ENCODE measurements around the gene IL11RA.

Gene IL11RA

GRCh38 chr9:34675869-34676268 is 23.9 kb downstream of the IL11RA start:
- peaks cover 17% of the 10 kb centered on the region for H3K4me1 ChIP-seq (ENCODE audit: control insufficient read depth, insufficient read depth, low read length)
- H3K27me3 ChIP-seq (replicated peaks; ENCODE audit: control insufficient read depth, insufficient read depth, low read length): no peaks in the 10 kb centered on the region
- DNase-seq (ENCODE audit: low read depth): peak; percentile 31
- no peaks in the 10 kb centered on the region for H3K9me3 ChIP-seq (ENCODE audit: control insufficient read depth, low read length)
- no peak overlapping the region for H3K4me3 ChIP-seq (ENCODE audit: low read length)
- no peaks in the 10 kb centered on the region for H3K36me3 ChIP-seq (ENCODE audit: control insufficient read depth, insufficient read depth, low read length, severe bottlenecking)
- peak overlapping the region; percentile 56 for H3K9ac ChIP-seq (ENCODE audit: low read length)

DNA sequence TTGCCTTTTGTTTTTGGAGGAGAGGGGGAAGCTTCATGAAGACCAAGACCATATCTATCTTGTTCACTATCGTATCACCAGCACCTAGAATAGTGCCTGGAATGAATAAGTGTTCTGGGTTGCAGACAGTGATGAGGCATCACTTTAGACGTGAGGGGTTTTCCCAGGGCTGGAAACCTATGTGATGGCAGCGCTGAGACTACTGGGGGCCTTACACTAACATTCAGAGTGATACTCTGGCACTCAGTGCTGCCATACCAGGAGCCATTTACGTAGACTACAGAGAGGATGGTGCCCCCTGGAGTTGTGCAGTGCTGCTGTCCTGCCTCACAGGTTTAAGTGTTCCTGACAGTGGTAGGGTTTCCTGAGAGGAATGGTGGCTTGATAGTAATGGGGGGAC is 32.2 kb downstream of the IL11RA start:
- DNase-seq (ENCODE audit: low read depth): no peak

GRCh38 chr9:34684816-34685215 is 32.8 kb downstream of the IL11RA start:
- Histone ChIP-seq H3K4me3 (ENCODE audit: low read length) (no peak overlapping the region), H3K9ac (ENCODE audit: low read length) (no peak overlapping the region), H3K9me3 (ENCODE audit: control insufficient read depth, low read length) (no peaks in the 10 kb centered on the region), H3K36me3 (ENCODE audit: control insufficient read depth, insufficient read depth, low read length, severe bottlenecking) (no peaks in the 10 kb centered on the region), H3K4me1 (ENCODE audit: control insufficient read depth, insufficient read depth, low read length) (peaks cover 37% of the 10 kb centered on the region), H3K27me3 (replicated peaks; ENCODE audit: control insufficient read depth, insufficient read depth, low read length) (no peaks in the 10 kb centered on the region)
- no peak for DNase-seq (ENCODE audit: low read depth)

More for the DNA sequence above, 32.2 kb downstream of the IL11RA start:
- no peaks in the 10 kb centered on the region for H3K27me3 ChIP-seq (replicated peaks; ENCODE audit: control insufficient read depth, insufficient read depth, low read length)
- H3K4me1 ChIP-seq (ENCODE audit: control insufficient read depth, insufficient read depth, low read length): peaks cover 37% of the 10 kb centered on the region
- H3K9ac ChIP-seq (ENCODE audit: low read length): no peak overlapping the region
- H3K36me3 ChIP-seq (ENCODE audit: control insufficient read depth, insufficient read depth, low read length, severe bottlenecking): no peaks in the 10 kb centered on the region
- no peaks in the 10 kb centered on the region for H3K9me3 ChIP-seq (ENCODE audit: control insufficient read depth, low read length)
- no peak overlapping the region for H3K4me3 ChIP-seq (ENCODE audit: low read length)

DNA sequence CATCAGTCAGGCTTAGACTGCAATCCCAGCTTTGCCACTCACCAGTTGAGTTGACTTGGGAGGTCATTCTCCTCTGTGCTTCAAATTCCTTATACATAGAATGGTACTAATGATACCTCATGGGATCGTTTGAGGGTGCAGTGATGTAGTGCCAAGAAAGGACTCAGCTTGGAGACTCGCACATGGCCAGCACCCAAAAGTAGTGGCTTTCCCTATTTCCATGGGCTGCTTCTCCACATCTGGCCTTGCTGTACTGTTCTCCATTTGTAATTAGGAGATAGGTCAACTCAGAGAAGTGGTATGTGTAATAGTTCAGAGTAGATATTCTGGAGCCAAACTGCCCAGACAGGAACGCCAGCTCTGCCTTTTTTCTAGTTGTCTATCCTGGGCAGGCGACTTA is 33.6 kb downstream of the IL11RA start:
- H3K9ac ChIP-seq (ENCODE audit: low read length): peak overlapping the region; percentile 75
- H3K4me1 ChIP-seq (ENCODE audit: control insufficient read depth, insufficient read depth, low read length): peaks cover 37% of the 10 kb centered on the region
- H3K27me3 ChIP-seq (replicated peaks; ENCODE audit: control insufficient read depth, insufficient read depth, low read length): no peaks in the 10 kb centered on the region

GRCh38 chr9:34686231-34686630 is 34.2 kb downstream of the IL11RA start:
- H3K4me3 ChIP-seq (ENCODE audit: low read length): peak overlapping the region; percentile 31

More for the DNA sequence above, 33.6 kb downstream of the IL11RA start:
- Histone ChIP-seq H3K4me3 (ENCODE audit: low read length) (peak overlapping the region; percentile 31), H3K36me3 (ENCODE audit: control insufficient read depth, insufficient read depth, low read length, severe bottlenecking) (no peaks in the 10 kb centered on the region), H3K9me3 (ENCODE audit: control insufficient read depth, low read length) (no peaks in the 10 kb centered on the region)
- no peak for DNase-seq (ENCODE audit: low read depth)

GRCh38 chr9:34686732-34687131 is 34.7 kb downstream of the IL11RA start:
- H3K9me3 ChIP-seq (ENCODE audit: control insufficient read depth, low read length): no peaks in the 10 kb centered on the region
- peak overlapping the region; percentile 14 for H3K9ac ChIP-seq (ENCODE audit: low read length)
- H3K27me3 ChIP-seq (replicated peaks; ENCODE audit: control insufficient read depth, insufficient read depth, low read length): no peaks in the 10 kb centered on the region
- DNase-seq (ENCODE audit: low read depth): no peak
- H3K4me1 ChIP-seq (ENCODE audit: control insufficient read depth, insufficient read depth, low read length): peaks cover 37% of the 10 kb centered on the region
- H3K36me3 ChIP-seq (ENCODE audit: control insufficient read depth, insufficient read depth, low read length, severe bottlenecking): no peaks in the 10 kb centered on the region
- H3K4me3 ChIP-seq (ENCODE audit: low read length): peak overlapping the region; percentile 6

More at GRCh38 chr9:34686231-34686630, 34.2 kb downstream of the IL11RA start:
- no peaks in the 10 kb centered on the region for H3K27me3 ChIP-seq (replicated peaks; ENCODE audit: control insufficient read depth, insufficient read depth, low read length)
- H3K4me1 ChIP-seq (ENCODE audit: control insufficient read depth, insufficient read depth, low read length): peaks cover 37% of the 10 kb centered on the region
- DNase-seq (ENCODE audit: low read depth): no peak
- H3K9me3 ChIP-seq (ENCODE audit: control insufficient read depth, low read length): no peaks in the 10 kb centered on the region
- no peaks in the 10 kb centered on the region for H3K36me3 ChIP-seq (ENCODE audit: control insufficient read depth, insufficient read depth, low read length, severe bottlenecking)
- H3K9ac ChIP-seq (ENCODE audit: low read length): peak overlapping the region; percentile 75

- no peaks in the 10 kb centered on the region for H3K27me3 ChIP-seq (replicated peaks; ENCODE audit: control insufficient read depth, insufficient read depth, low read length)
- H3K9me3 ChIP-seq (ENCODE audit: control insufficient read depth, low read length): no peaks in the 10 kb centered on the region
- H3K36me3 ChIP-seq (ENCODE audit: control insufficient read depth, insufficient read depth, low read length, severe bottlenecking): no peaks in the 10 kb centered on the region
- H3K4me1 ChIP-seq (ENCODE audit: control insufficient read depth, insufficient read depth, low read length): peaks cover 37% of the 10 kb centered on the region
- no peak for DNase-seq (ENCODE audit: low read depth)
- peak overlapping the region; percentile 14 for H3K9ac ChIP-seq (ENCODE audit: low read length)
- H3K4me3 ChIP-seq (ENCODE audit: low read length): peak overlapping the region; percentile 6
These were observed 35.5 kb downstream of the IL11RA start for GRCh38 chr9:34687276-34688030.

GRCh38 chr9:34688329-34689115 is 36.5 kb downstream of the IL11RA start:
- no peak for DNase-seq (ENCODE audit: low read depth)
- no peaks in the 10 kb centered on the region for H3K9me3 ChIP-seq (ENCODE audit: control insufficient read depth, low read length)
- H3K9ac ChIP-seq (ENCODE audit: low read length): no peak overlapping the region
- no peaks in the 10 kb centered on the region for H3K27me3 ChIP-seq (replicated peaks; ENCODE audit: control insufficient read depth, insufficient read depth, low read length)
- H3K4me1 ChIP-seq (ENCODE audit: control insufficient read depth, insufficient read depth, low read length): peaks cover 37% of the 10 kb centered on the region
- H3K4me3 ChIP-seq (ENCODE audit: low read length): no peak overlapping the region
- no peaks in the 10 kb centered on the region for H3K36me3 ChIP-seq (ENCODE audit: control insufficient read depth, insufficient read depth, low read length, severe bottlenecking)

GRCh38 chr9:34689116-34689470 is 37.1 kb downstream of the IL11RA start:
- Histone ChIP-seq H3K9ac (ENCODE audit: low read length) (no peak overlapping the region), H3K4me1 (ENCODE audit: control insufficient read depth, insufficient read depth, low read length) (peaks cover 37% of the 10 kb centered on the region), H3K4me3 (ENCODE audit: low read length) (no peak overlapping the region), H3K9me3 (ENCODE audit: control insufficient read depth, low read length) (no peaks in the 10 kb centered on the region), H3K36me3 (ENCODE audit: control insufficient read depth, insufficient read depth, low read length, severe bottlenecking) (no peaks in the 10 kb centered on the region), H3K27me3 (replicated peaks; ENCODE audit: control insufficient read depth, insufficient read depth, low read length) (no peaks in the 10 kb centered on the region)
- DNase-seq (ENCODE audit: low read depth): no peak

- no peak overlapping the region for H3K4me3 ChIP-seq (ENCODE audit: low read length)
- H3K36me3 ChIP-seq (ENCODE audit: control insufficient read depth, insufficient read depth, low read length, severe bottlenecking): no peaks in the 10 kb centered on the region
- DNase-seq (ENCODE audit: low read depth): no peak
- no peaks in the 10 kb centered on the region for H3K9me3 ChIP-seq (ENCODE audit: control insufficient read depth, low read length)
- H3K9ac ChIP-seq (ENCODE audit: low read length): no peak overlapping the region
- no peaks in the 10 kb centered on the region for H3K27me3 ChIP-seq (replicated peaks; ENCODE audit: control insufficient read depth, insufficient read depth, low read length)
- peaks cover 37% of the 10 kb centered on the region for H3K4me1 ChIP-seq (ENCODE audit: control insufficient read depth, insufficient read depth, low read length)
These were observed 37.5 kb downstream of the IL11RA start for GRCh38 chr9:34689512-34689911.

DNA sequence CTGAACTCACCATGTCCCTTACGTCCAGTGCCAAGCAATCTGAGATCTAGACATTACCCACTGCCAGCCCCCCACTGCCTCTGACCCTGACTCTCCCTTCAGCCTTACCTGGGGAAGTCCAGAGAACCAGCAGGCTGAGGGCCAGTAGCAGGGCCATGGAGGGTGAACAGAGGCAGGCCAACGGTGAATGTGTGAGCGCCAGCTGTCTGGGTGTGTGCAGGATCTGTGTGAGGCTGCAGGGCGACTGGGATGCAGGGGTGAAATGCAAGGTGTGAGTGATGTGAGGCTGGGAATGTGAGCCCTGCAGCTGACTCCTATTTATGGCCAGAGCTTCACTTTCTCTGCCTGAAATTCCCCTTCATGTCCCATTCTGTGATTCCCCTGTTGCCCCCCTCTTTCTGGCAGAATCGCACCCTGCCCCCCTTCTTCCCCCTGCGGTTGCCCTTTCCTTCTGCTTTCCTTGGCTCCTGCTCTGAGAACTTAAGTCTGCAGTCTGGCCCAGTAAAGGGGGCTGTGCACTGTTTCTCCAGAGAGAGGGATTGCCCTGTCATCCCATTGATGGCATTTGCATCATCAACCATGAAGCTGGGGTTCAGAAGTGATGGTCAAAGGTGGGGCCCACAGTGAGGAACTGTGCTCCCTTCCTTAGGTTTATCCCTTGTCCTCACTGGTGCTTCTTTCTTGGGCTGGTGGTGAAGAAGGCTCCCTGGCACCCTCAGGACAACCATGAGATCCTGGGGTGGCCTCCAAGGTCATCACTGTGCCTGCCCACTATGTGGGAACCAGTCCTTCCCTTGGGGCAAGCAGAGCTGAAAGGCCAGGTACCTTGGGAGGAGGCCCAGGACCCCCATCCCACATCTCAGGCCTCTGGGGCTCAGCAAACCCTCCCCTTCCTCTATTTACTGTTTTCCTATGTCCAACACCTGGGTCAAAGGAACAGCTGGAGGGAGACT is 39.3 kb downstream of the IL11RA start, which contains the start of gene CCL19:
Gene CCL19, minus strand, starts transcription at position 294 of the 953 bp plus-strand sequence. Its CDS starts 137 bp downstream, at position 157.
- no peaks in the 10 kb centered on the region for H3K9me3 ChIP-seq (ENCODE audit: control insufficient read depth, low read length)
- no peak for DNase-seq (ENCODE audit: low read depth)
- H3K4me1 ChIP-seq (ENCODE audit: control insufficient read depth, insufficient read depth, low read length): peaks cover 21% of the 10 kb centered on the region
- H3K27me3 ChIP-seq (replicated peaks; ENCODE audit: control insufficient read depth, insufficient read depth, low read length): no peaks in the 10 kb centered on the region
- no peak within 1 kb of the TSS for H3K4me3 ChIP-seq (ENCODE audit: low read length)
- no peaks in the 10 kb centered on the region for H3K36me3 ChIP-seq (ENCODE audit: control insufficient read depth, insufficient read depth, low read length, severe bottlenecking)
- H3K9ac ChIP-seq (ENCODE audit: low read length): no peak within 1 kb of the TSS
